OCI-LY7 (cell line): Measurements from ENCODE around the gene PGP. TPM values are rescaled to one million over a fixed set of nuclear protein-coding genes. Genes with fewer than 3 reads are reported as not detected.

Experiments used
- BruUV-seq: library from RNA; stranded (reverse); fragments of 400-500 nt; replicated peaks from 2 replicates; lab custom pipeline; 2021; lab: Mats Ljungman, UMichigan
- CTCF ChIA-PET: fragments of 300-600 bp; sonication (Branson Sonifier 250); formaldehyde crosslinking; loops from one replicate; lab custom pipeline; 2022; ENCODE audit warnings: antibody characterized with exemption; ENCODE audit not compliant: unreplicated experiment; lab: Charles Lee
- POLR2A ChIA-PET: fragments of 300-600 bp; sonication (Branson Sonifier 250); formaldehyde crosslinking; loops from one replicate; lab custom pipeline; 2022; ENCODE audit warnings: antibody characterized with exemption; lab: Charles Lee
- DNase-seq: peaks from one replicate; pipeline ENCODE4 v3.0.0-alpha.2; 2015; ENCODE audit warnings: low spot score
- H2AFZ ChIP-seq: fragments of 200-600 bp; sonication (generic), shearing (Covaris generic); 2 replicates; pipeline ENCODE4 v1.6.1; 2014; ENCODE audit warnings: mild to moderate bottlenecking, antibody characterized with exemption, low read length, moderate library complexity
- H3K27ac ChIP-seq: fragments of 200-600 bp; sonication (generic); 2 replicates; pipeline ENCODE4 v1.5.1; 2014; ENCODE audit warnings: mixed run types, low read depth, mild to moderate bottlenecking, moderate library complexity, low read length, inconsistent platforms; ENCODE audit not compliant: poor library complexity, severe bottlenecking
- H3K36me3 ChIP-seq: fragments of 200-600 bp; sonication (generic); 2 replicates; pipeline ENCODE4 v1.6.1; 2014; ENCODE audit warnings: mild to moderate bottlenecking, antibody characterized with exemption, low read length, moderate library complexity, mixed read lengths; ENCODE audit not compliant: insufficient read depth
- H3K4me1 ChIP-seq: fragments of 200-600 bp; sonication (generic); 2 replicates; pipeline ENCODE4 v1.5.1; 2014; ENCODE audit warnings: mild to moderate bottlenecking, low read length; ENCODE audit not compliant: insufficient read depth, poor library complexity, severe bottlenecking
- H3K4me2 ChIP-seq: fragments of 200-600 bp; sonication (generic); 2 replicates; pipeline ENCODE4 v1.6.1; 2014; ENCODE audit warnings: mild to moderate bottlenecking, low read length
- H3K4me3 ChIP-seq: fragments of 200-600 bp; sonication (generic); 2 replicates; pipeline ENCODE4 v1.5.1; 2014; ENCODE audit warnings: mild to moderate bottlenecking, low read depth, low read length; ENCODE audit not compliant: poor library complexity, severe bottlenecking
- H3K79me2 ChIP-seq: fragments of 200-600 bp; sonication (generic); 2 replicates; pipeline ENCODE4 v1.6.1; 2016; ENCODE audit warnings: low read depth, mild to moderate bottlenecking, low read length, moderate library complexity, mixed read lengths; ENCODE audit not compliant: insufficient read depth
- H3K9me2 ChIP-seq: fragments of 200-600 bp; sonication (generic); 2 replicates; pipeline ENCODE4 v1.6.1; 2016; ENCODE audit warnings: mild to moderate bottlenecking, low read length, mixed read lengths; ENCODE audit not compliant: insufficient read depth
- H3K9me3 ChIP-seq: fragments of 200-600 bp; sonication (generic); 2 replicates; pipeline ENCODE4 v1.6.1; 2014; ENCODE audit warnings: mild to moderate bottlenecking, mixed run types, low read length, mixed read lengths
- H4K20me1 ChIP-seq: fragments of 200-600 bp; sonication (generic); 2 replicates; pipeline ENCODE4 v1.6.1; 2014; ENCODE audit warnings: mild to moderate bottlenecking, antibody characterized with exemption, low read length, moderate library complexity, mixed read lengths; ENCODE audit not compliant: insufficient read depth
- CTCF ChIP-seq: fragments of 200-600 bp; sonication (generic); conservative IDR thresholded peaks from 2 replicates; pipeline ENCODE4 v1.5.1; 2014; ENCODE audit warnings: mild to moderate bottlenecking, antibody characterized with exemption, low read length, moderate library complexity, mixed read lengths
- EZH2phosphoT487 ChIP-seq: fragments of 200-600 bp; sonication (generic); IDR thresholded peaks from 2 replicates; pipeline ENCODE4 v1.6.1; 2018; ENCODE audit warnings: low read depth, borderline replicate concordance, mild to moderate bottlenecking, mixed run types, antibody characterized with exemption, low read length, moderate library complexity, mixed read lengths
- intact Hi-C: fragments of 100-400 bp; cut with micrococcal nuclease; formaldehyde crosslinking; loops from one replicate; pipeline ENCODE4 v1.10.0; 2022; ENCODE audit not compliant: unreplicated experiment
- total RNA-seq, 2 experiments: library from RNA; depleted of rRNA in 1 of 2; stranded (reverse); fragments of >200 nt in 1 of 2; shearing (Covaris generic) in 1 of 2; gene quantifications; 2 replicates each; pipeline ENCODE4 v1.2.3, GENCODE V29; 2014 to 2022

PGP gene
- total RNA-seq, 2 experiments from 2014 or later: 37.9 to 44.2 TPM

- H3K4me2 ChIP-seq: no peak overlapping the region
- no peaks in the 10 kb centered on the region for H3K4me1 ChIP-seq
- no peaks in the 10 kb centered on the region for H3K9me2 ChIP-seq
- H3K79me2 ChIP-seq: no peaks in the 10 kb centered on the region
- H4K20me1 ChIP-seq: no peaks in the 10 kb centered on the region
- DNase-seq: no peak
- ChIA-PET CTCF (no interaction called here), POLR2A (interaction anchor here (0.7 kb wide), 1 partner anchor 10 kb away, joined by 3 read pairs; no protein-coding TSS in a partner anchor)
- no peak overlapping the region for H3K4me3 ChIP-seq
- H2AFZ ChIP-seq: no peak overlapping the region
- no TSS peak for BruUV-seq
- H3K9me3 ChIP-seq: no peaks in the 10 kb centered on the region
- no peak overlapping the region for H3K27ac ChIP-seq
- TF ChIP-seq EZH2phosphoT487 (no peak), CTCF (no peak)
- intact Hi-C loops: no loop called here
- no peaks in the 10 kb centered on the region for H3K36me3 ChIP-seq
Observed at GRCh38 chr16:2197765-2198164, 16.9 kb downstream of the PGP start.

- Histone ChIP-seq H2AFZ (no peak overlapping the region), H3K4me3 (no peak overlapping the region), H4K20me1 (no peaks in the 10 kb centered on the region), H3K9me3 (no peaks in the 10 kb centered on the region), H3K36me3 (no peaks in the 10 kb centered on the region), H3K27ac (no peak overlapping the region), H3K79me2 (no peaks in the 10 kb centered on the region), H3K4me1 (no peaks in the 10 kb centered on the region), H3K9me2 (no peaks in the 10 kb centered on the region), H3K4me2 (no peak overlapping the region)
- no peak for DNase-seq
- TF ChIP-seq CTCF (no peak), EZH2phosphoT487 (no peak)
- CTCF ChIA-PET: no interaction called here
- BruUV-seq: no TSS peak
- intact Hi-C loops: no loop called here
- POLR2A ChIA-PET: interaction anchor here (0.7 kb wide), 1 partner anchor 9 kb away, joined by 3 read pairs; no protein-coding TSS in a partner anchor
Observed at GRCh38 chr16:2196981-2197511, 17.6 kb downstream of the PGP start.

- no TSS peak for BruUV-seq
- no peaks in the 10 kb centered on the region for H3K4me1 ChIP-seq
- no peak within 1 kb of the TSS for H3K27ac ChIP-seq
- no peaks in the 10 kb centered on the region for H3K9me3 ChIP-seq
- TF ChIP-seq EZH2phosphoT487 (no peak), CTCF (no peak)
- H4K20me1 ChIP-seq: no peaks in the 10 kb centered on the region
- ChIA-PET CTCF (no interaction called here), POLR2A (no interaction called here)
- H3K9me2 ChIP-seq: no peaks in the 10 kb centered on the region
- H3K4me2 ChIP-seq: no peak within 1 kb of the TSS
- no peaks in the 10 kb centered on the region for H3K79me2 ChIP-seq
- H3K36me3 ChIP-seq: no peaks in the 10 kb centered on the region
- no peak within 1 kb of the TSS for H2AFZ ChIP-seq
- intact Hi-C loops: no loop called here
- H3K4me3 ChIP-seq: no peak within 1 kb of the TSS
- no peak for DNase-seq
Observed at GRCh38 chr16:2196162-2196980, 18.3 kb downstream of the PGP start, which contains the start of gene CASKIN1. Gene CASKIN1 (minus strand): TSS chr16:2196605. CDS start chr16:2196432, 173 bp downstream.
